ENCODE data around the gene COIL.

Gene COIL

DNA sequence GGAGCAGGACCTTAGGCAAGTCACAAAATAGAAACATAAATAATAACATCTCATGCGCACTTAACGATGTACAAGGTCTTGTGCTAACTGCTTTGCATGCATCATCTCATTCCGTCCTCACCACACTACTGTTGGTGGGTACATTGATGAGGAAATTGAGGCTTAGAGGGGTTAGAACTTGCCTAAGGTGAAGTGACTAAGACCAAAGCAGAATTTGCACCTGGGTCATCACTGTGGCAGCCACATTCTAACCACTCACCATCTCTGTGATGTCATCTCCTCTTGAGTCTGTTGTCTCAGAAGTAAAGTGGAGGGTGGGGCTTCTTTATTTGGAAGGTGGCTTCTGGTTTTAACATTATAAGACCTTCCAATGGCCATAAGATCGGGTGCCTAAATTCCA, 26.6 kb downstream of the COIL start:
- no peak for DNase-seq (ENCODE audit: low read depth)

DNA sequence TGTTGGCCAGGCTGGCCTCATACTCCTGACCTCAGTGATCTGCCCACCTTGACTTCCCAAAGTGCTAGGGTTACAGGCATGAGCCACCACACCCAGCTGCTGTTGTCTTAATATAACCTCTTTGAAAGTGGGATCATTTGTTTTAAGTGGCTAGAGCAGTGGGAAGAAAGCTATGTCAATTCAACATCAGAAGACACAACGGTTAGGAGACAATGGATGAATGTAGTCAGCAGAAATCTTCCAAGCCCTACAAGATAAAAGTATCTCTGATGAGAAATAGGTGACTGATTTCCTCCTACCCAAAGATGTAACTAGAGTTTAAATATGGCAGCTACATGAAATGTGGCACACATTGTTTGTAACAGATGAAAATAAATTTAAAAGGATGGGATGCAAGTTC, 27.0 kb downstream of the COIL start:
- no peak for DNase-seq (ENCODE audit: low read depth)

DNA sequence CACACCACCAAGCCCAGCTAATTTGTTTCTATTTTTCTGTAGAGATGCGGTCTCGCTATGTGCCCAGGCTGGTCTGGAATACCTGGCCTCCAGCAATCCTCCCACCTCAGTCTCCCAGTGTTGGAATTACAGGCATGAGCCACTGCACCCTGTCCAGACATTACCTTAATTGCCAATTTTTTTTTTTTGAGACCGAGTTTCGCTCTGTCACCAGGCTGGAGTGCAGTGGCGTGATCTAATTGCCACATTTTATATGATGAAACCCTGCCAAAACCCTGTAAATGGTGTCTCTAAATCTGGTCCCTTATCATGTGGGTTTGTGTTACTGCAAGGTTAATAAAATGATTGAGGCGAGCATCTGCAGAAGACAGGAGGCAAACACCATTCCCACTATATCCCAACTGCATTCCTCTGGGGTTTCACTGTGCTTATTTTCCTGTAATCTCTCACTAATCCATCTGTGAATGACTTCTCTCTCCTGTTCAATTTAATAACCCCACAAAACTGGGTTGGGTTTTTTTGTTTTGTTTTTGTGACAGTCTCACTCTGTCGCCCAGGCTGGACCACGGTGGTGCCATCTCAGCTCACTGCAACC, 27.6 kb downstream of the COIL start:
- no peak for DNase-seq (ENCODE audit: low read depth)

DNA sequence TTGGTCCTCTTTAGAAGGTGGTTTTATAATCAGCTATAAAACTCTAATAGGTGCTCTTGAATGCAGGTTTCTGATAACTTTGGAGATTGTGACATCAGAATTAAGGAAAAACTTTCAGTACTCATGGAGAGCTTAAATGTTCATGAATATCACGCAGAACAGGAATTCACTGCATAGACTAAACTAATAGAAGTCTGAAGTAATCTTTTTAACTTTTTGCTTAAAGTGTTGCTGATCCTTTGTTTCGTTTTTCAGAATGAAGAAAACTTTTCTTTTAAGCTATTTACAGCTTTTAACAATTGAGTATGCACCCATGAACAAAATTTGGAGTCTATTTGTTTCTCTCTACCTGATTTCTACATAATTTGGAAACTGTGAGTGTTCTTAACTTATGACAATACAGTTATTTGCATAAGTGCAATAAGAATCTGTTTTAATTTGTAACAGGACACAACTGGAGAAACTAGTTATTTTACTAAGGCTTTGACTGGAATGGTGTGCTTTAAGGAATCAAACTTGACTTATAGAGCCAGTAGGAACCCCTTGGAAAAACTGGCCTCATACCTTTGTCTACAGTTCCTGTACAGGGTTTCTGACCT, 30.0 kb downstream of the COIL start:
- DNase-seq (ENCODE audit: low read depth): no peak

DNA sequence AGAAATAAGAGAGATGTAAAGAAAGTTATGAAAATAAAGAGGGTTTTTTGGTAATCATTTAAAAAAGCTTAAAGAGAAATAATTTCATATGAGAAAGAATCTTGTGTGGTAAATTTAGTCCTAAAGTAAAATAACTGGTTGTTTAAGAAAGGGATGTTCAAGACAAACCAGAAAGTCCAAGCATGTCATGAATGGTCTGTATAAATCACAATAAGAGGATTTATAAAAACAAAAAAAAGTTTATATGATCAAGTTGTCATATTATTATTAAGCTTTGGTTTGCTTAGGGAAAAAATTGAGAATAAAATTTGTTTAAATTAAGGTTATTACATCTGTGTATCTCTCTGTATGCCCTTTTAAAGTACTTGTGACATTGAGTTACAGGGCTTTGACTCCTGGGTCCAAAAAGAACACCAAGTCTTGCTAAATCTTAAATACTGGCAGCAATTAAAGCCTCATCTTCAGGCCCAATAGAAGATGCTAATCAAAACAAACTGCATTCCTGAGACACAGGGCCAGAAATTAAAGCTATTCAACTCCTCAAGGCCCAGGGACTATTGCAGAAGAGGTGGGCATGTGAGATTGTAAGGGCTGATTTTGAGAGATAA, 31.4 kb downstream of the COIL start:
- no peak for DNase-seq (ENCODE audit: low read depth)

DNA sequence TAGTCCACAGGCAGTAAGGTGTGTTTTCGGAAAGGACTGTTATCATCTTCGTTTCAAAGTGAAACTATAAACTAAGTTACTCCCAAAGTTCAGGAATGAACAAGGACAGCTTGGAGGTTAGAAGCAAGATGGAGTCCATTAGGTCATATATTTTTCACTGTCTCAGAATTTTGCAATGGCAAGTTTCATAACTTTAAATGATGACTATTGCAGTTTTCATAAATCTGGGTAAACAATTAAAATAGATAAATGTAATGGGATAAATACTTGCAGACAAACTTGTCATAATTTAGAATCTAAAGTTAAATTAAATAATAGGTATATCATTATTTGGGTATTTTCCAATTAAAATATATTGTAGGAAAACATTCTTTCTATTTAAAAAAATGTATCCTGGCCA, 32.3 kb downstream of the COIL start:
- no peak for DNase-seq (ENCODE audit: low read depth)

DNA sequence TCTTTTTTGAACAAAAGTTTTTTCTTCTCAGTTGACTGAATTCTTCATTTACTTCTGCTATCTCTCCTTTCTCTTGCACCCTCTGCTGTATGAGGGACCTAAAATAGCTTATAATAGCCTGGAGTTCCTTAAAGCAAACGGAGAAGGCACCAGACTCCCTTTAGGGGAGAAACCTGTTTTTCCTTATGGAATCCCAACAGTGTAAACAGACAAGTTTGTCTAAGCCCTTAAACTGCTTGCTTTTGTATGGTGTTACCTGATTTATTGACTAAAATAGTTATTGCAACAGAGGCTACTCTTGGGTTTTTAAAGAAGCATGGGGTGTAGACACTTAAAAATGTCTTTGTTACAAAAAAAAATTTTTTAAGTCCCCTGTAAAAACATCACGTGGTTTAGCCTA, 34.1 kb downstream of the COIL start:
- DNase-seq (ENCODE audit: low read depth): no peak

DNA sequence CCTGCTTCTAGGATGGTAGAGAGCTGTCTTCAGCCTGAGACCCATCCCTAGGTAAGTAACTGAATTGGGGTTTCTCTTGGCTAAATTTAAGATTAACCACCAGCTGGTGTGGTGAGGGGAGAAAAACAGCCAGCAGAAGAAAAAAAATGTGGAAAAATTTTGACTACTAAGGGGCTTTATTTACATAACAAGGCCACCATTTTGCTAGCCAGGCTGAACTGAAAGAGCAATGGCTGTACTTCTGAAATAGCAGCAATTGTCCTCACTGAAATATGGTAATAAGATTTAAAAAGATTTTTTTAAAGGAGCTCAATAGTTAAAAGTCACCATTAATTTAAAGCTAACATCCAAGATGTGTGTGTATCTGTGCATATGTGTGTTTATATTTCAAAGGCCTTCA, 34.6 kb downstream of the COIL start:
- no peak for DNase-seq (ENCODE audit: low read depth)

DNA sequence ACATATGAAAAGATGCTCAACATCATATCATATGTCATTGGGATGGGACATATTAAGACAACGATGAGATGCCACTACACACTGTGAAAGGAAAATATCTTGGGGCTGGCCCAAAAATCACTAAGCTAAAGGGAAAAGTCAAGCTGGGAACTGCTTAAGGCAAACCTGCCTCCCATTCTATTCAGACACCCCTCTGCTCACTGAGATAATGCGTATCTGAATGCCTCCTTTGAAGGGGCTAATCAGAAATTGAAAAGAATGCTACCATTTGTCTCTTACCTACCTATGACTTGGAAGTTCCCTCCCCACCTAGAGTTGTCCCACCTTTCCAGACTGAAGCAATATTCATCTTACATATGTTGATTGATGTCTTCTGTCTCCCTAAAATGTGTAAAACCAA, 35.8 kb downstream of the COIL start:
- DNase-seq (ENCODE audit: low read depth): no peak

DNA sequence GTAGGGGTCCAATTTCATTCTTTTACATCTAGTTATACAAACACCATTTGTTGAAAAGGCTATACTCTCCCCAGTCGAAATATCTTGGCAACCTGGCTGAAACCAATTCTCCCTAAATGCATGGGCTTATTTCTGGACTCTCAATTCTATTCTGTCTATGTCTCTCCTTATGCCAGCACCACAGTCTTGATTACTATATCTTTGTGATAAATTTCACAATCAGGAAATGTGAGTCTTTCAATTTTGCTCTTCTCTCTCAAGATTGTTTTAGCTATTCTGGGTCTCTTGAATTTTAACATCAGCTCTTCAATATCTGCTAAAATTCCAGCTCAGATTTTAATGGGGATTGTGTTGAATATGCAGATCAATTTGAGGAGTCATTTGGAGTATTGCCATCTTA, 41.1 kb downstream of the COIL start:
- DNase-seq (ENCODE audit: low read depth): no peak

DNA sequence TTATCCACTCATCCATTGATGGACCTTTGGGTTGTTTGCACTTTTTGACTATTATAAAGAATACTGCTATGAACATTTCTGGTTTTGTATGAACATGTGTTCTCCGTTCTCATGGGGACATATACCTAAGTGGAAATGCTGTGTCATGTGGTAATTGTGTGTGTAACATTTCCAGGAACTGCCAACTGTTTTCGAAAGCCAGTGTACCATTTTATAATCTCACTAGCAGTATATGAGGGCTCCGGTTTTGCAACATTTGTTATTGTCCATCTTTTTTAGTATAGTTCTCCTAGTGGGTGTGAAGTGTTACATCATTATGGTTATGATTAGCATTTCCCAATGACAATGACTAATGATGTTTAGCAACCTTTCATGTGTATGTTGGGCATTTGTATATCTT, 41.9 kb downstream of the COIL start:
- no peak for DNase-seq (ENCODE audit: low read depth)

DNA sequence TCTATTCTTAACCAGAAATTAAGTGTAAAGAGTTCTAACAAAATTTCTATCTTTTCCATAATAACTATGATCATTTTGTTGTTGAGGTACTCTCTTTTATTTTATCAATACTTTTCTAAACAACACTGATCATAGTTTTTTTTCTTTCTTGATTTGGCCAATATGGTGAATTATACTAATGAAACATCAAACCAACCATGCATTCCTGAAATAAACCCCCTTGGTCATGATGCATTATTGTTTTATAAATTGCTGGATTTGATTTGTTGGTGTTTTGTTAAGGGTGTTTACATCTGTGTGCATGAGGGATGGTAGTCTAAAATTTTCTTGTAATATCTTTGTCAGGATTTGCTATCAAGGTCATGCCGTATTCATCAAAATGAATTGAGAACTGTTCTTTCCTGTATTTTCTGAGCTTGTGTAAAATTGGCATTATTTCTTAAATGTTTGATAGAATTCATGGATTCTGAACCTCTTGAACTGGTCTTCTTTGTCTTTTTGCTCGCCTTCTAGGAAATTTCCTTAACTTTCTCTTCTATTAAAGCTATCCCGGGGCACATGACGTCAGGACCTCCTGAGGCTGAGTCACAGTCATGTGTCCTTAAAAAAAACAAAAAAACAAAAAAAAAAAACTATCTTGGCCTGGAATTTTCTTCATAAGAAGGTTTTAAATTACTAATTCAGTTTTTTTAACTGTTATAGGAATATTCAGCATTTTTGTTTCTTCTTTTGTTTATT, 43.1 kb downstream of the COIL start:
- no peak for DNase-seq (ENCODE audit: low read depth)

DNA sequence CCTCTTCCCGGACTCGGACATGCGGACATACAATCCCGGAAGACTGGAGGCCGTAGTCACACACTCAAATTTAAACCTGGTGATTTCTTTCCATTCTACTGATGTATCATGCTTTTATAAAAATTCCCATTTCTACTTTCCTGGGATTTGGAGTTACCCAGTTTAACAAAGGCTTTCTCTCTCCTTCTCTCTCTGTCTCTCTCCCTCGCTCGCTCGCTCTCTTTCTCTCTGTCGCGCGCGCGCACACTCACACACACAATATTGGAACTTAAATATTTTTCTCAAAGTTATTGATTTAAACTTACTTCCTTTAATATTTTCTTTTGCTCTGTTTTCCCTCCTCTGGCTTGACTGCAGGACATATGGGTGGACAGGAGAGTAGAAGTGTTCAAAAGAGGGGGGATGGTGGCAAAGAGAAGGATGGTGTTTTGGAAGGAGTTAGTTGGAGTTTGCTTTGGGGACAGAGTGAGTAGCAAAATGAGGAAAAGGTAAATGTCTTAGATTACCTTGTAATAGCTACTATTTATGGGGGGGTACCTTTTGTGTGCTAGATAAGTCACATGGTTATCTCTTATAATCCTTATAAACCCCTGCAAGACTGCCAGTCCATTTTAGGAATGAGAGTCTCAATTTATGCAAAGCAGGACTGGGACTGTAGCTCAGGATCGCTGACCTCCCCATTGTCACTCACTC, 46.1 kb downstream of the COIL start:
- no peak for DNase-seq (ENCODE audit: low read depth)

DNA sequence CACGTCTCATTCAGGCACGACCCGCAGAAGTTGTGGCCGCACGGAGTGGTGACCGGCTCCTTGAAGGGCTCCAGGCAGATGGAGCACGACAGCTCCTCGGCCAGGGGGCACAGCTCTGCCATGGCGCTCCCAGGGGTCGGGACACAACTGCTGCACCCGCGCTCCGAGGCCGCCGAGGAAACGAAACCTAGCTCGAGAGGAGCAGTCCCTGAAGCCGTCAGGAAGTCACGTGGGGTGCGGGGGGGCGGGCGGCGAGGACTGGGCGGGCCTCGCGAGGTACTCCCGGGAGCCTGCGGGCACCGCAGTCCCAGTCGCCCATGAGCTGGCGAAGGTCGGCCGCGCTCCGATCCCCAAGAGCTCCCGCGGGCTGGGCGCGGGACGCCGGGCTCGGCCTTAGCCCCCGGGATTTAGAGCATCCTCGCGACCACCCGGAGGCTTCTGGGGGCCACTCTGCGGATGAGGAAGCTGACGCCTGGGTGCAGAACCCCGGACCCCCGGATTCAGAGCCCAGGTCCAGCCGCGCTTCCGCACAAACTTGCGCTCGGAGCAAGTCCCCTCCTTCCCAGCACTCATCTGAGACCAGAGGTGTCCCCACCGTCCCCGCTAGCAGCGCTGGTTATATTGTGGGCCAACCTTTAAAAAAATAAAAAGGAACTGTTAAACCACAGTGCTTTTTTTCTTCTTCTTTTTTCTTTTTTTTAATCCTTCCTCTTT, 46.8 kb downstream of the COIL start, which contains the start of gene TRIM25:
Gene TRIM25 (minus strand): TSS at position 183 of the 714 bp plus-strand sequence. CDS start 61 bp downstream, at position 122.
- DNase-seq (ENCODE audit: low read depth): peak; percentile 70

DNA sequence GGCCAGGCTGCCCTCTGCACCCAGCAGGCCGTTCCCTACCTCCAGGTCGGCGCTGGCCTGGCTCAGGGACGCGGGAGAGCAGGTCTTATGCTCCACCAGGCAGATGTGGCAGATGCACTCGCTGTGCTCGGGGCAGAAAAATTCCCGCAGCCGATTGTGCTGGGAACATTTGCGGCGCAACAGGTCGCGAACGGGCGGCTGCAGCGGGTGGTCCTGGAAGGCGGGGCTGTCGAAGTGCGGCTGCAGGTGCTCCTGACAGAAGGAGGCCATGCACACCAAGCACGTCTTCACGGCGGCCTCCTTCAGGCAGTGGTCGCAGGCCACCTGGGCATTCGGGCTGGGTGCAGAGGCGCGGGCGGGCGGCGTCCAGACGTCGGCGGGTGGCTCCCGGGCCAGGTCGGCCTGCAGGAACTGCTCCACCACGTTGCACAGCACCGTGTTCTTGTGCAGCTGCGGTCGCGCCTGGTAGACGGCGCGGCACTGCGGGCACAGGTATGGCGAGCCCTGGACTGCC, 47.4 kb downstream of the COIL start:
- no peak for DNase-seq (ENCODE audit: low read depth)

DNA sequence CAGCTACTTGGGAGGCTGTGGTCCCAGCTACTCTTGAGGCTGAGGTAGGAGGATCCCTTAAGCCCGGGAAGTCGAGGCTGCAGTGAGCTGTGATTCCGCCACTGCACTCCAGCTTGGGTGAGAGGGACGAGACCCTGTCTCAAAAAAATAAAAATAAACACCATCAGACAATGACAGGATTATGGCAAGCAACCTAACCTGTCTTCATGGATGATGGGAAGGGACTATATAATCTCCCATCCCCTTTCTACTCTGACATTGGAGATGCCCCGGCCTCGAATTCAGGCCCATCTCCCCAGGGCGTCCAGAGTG, 47.9 kb downstream of the COIL start:
- DNase-seq (ENCODE audit: low read depth): no peak

DNA sequence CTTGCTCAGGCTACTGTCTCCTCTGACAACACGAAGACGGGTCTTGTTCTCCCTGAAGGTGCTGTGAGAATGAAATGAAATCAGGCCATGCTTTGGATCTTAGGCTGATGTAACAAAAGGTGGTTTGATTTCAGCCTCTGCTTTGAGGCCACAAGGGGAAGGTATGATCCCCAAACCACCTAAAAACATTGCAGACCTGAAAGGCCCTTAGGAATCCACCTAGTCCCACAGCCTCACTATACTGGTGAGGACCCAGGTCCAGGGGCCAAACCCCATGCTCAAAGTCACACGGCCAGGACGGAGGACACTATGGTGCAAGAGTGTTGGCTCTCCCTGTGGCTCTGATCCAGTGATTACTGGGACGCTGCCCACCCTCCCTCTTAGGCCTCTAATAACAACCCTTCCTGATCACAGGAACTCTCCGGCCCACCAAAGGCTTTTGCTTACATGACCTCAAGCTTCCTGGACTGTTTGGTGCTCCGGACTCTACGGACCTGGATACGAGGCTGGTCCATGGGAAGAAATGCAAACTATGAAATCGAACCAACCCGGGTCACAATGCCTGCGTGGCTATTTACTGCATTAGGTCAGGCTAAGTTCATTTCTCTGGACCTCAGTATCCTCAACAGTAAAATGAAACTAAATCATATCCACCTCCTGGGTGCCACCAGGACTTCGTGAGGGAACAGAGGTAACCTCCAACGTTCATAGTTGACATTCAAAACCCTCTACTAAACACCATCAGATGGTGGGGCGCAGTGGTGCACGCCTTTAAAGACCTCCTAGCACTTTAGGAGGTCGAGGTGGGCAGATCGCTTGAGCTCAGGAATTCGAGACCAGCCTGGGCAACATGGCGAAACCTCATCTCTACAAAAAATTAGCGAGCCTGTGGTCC, 48.5 kb downstream of the COIL start:
- no peak for DNase-seq (ENCODE audit: low read depth)

DNA sequence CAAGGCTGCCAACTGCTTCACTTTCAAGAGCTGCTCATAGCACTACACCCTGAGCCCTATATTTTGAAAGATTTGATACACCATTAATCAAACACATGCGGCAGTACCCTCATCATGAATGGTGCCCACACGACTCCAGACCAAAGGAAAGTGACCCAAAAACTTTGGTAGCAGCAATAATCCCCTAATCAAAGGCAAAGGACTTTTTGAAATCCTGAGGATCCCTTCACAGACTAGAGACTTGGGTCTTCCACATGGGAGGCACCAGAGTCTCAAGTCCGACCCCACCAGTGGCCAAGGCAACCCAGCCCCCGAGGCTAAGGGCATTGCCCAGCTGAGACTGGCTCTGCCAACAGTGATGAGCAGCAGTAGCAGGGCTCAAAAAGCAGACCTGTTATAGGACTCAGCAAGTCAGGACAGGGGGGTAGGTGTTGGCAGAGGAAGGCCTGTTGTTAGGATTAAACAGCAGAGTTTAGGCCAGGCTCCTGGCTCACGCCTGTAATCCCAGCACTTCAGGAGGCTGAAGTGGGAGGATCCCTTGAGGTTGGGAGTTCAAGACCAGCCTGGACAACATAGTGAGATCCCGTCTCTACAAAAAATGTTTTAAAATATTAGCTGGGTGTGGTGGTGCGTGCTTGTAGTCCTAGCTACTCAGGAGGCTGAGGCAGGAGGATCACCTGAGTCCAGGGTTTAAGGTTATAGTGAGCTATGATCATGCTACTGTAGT, 50.2 kb downstream of the COIL start:
- DNase-seq (ENCODE audit: low read depth): no peak

DNA sequence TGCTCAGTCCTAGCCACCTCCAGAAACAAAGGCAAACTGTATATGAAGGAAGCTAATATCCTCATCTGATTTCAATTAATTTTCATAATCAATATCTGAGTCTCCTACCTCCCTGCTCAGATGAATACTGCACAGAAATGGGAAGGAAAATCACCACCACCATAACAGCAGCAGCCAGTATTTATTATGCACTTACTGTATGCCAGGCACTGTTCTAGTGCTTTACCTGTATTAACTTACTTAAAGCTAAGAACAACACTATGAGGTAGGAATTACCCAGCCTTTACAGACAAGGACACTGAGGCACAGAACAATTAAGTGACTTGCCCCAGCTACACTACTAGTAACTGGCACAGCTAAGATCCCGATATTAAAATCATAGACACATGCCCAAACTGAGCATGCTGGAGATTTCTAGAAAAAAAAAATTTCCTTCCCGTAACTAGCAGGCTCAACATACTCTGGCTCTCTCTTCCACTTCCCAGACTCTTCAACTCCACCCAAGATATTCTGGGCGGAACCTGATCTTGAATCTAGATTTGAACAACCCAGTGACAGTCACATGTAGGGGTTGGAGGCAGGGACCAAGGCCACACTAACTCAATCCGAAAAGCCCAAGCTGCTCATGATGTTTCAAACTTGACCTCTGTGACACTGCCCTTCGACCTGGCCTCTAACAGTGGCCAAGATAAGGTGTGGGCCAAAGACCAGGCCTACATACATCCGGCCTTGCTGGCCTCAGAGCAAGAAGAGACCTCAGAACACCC, 50.9 kb downstream of the COIL start:
- DNase-seq (ENCODE audit: low read depth): no peak

Measured in stimulated activated CD8-positive, alpha-beta memory T cell treated with anti-CD3 and anti-CD28 coated beads, Interleukin-15, amount 100 ng/mL, for 24 hours (primary cell).